Measurements from ENCODE around the gene CFAP68. TPM values are rescaled to one million over a fixed set of nuclear protein-coding genes. Genes with fewer than 3 reads are reported as not detected.

CFAP68 gene
- total and polyA plus RNA-seq, 9 of the 15 experiments (the other 6 are each of a cell fraction or from before 2014, with no cell fraction given): 22.8 to 72.3 (median 52.5) TPM

DNA sequence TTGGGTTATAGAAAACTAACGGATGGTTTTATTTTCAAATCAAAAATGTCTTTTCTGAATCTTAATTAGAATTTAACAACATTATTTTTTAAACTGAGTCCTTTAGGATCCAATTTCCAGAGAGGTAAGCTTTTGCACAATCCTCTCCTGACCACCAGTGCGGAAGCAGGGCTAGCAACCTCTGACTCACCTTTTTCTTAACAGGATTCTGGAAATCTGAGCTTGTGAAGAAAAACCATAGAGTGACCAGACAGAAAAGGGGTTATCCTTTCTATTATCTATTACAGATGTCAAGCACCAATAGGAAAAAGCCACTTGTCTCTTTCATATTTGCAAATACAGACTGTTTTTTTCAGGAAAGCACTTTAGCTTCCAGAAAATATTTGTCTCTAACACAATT, 33.3 kb upstream of the CFAP68 start (continued):
- TF ChIP-seq ZNF586 (CRISPR knock-in tag; conservative IDR thresholded peaks at IDR 0.05) (no peak), BRF1 (IDR thresholded peaks at IDR 0.05; ENCODE audit: borderline replicate concordance, extremely low read depth, insufficient read length) (no peak), BMI1 (IDR thresholded peaks at IDR 0.05; ENCODE audit: low read length) (no peak), FOXJ2 (tag; IDR thresholded peaks at IDR 0.05) (no peak), ZNF778 (CRISPR knock-in tag; IDR thresholded peaks at IDR 0.05) (no peak), NFATC3 (IDR thresholded peaks at IDR 0.05) (no peak), CBX3 (IDR thresholded peaks at IDR 0.05; ENCODE audit: borderline replicate concordance in 1 of 2, low read length in 2 of 2) (no peak), MTA2 (IDR thresholded peaks at IDR 0.05; ENCODE audit: low read depth) (no peak), ATF1 (CRISPR knock-in tag; IDR thresholded peaks at IDR 0.05) (no peak), ATF1 (tag; IDR thresholded peaks at IDR 0.05) (no peak)

DNA sequence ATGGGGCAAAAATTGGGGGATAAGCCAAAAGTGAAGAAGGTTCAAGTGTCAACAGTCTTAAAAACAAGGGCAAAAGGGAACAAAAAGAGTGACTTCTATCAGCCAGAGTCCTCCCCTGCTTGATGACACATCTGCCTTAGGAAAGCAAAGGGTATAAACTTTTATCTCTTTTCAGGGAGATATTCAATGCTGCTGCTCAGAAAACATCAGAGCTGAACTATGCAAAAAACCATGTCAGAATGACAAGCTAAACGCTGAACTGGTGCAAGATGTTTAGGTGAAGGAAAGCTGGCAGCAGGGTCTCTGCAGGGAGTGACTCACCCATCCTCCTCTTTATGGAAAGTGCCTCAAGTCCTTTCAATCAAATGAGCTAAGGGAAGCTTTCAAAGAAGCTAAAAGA, 32.7 kb upstream of the CFAP68 start:
- H3K4me1 ChIP-seq (replicated peaks in 1 of 2; ENCODE audit: control insufficient read depth in 2 of 2, insufficient read depth in 2 of 2, low read length in 2 of 2): no peaks in the 10 kb centered on the region
- TF ChIP-seq JUND (IDR thresholded peaks at IDR 0.05; ENCODE audit: borderline replicate concordance, low read depth, low read length): no peak
- 0 out of 3 replicates have a peak, but pooled peaks have one; percentile 16 for TF ChIP-seq JUND (tag; IDR thresholded peaks at IDR 0.05; ENCODE audit: borderline replicate concordance, low read depth, low read length)
- TF ChIP-seq, protein P1, sequence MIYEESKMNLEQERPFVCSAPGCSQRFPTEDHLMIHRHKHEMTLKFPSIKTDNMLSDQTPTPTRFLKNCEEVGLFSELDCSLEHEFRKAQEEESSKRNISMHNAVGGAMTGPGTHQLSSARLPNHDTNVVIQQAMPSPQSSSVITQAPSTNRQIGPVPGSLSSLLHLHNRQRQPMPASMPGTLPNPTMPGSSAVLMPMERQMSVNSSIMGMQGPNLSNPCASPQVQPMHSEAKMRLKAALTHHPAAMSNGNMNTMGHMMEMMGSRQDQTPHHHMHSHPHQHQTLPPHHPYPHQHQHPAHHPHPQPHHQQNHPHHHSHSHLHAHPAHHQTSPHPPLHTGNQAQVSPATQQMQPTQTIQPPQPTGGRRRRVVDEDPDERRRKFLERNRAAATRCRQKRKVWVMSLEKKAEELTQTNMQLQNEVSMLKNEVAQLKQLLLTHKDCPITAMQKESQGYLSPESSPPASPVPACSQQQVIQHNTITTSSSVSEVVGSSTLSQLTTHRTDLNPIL (CRISPR knock-in tag; IDR thresholded peaks at IDR 0.05): no peak
- TF ChIP-seq, protein P2, sequence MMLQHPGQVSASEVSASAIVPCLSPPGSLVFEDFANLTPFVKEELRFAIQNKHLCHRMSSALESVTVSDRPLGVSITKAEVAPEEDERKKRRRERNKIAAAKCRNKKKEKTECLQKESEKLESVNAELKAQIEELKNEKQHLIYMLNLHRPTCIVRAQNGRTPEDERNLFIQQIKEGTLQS (IDR thresholded peaks at IDR 0.05): 0 out of 2 replicates have a peak, but pooled peaks have one; percentile 31
- TF ChIP-seq, protein P2 (CRISPR knock-in tag; conservative IDR thresholded peaks at IDR 0.05): no peak
- ChIA-PET POLR2A (interaction anchor here (0.6 to 1.8 kb wide), 3 partner anchors 11 to 49 kb away, joined by 3 to 4 read pairs (median 4); partner anchors contain the start of gene ALG9), CTCF (ENCODE audit: low intra/inter-chr PET ratio) (no interaction called here)
- H3K27ac ChIP-seq (ENCODE audit: extremely low read depth, low read depth, low read length): no peak overlapping the region
- H4K20me1 ChIP-seq (replicated peaks; ENCODE audit: control insufficient read depth, insufficient read depth, low read length): no peaks in the 10 kb centered on the region
- no peaks in the 10 kb centered on the region for H3K27me3 ChIP-seq (ENCODE audit: control insufficient read depth in 2 of 2, insufficient read depth in 2 of 2, low read length in 2 of 2)
- WGBS (ENCODE audit: insufficient coverage, low coverage, missing lambda C conversion rate): 9% methylated on average over 1 of the region's 1 CpG
- no peak for FAIRE-seq
- no peaks in the 10 kb centered on the region for H3K9me1 ChIP-seq (ENCODE audit: control insufficient read depth, insufficient read depth, low read length)
- peaks cover 46% of the 10 kb centered on the region for H3K36me3 ChIP-seq (ENCODE audit: control insufficient read depth, insufficient read depth, low read length)
- H3K9me3 ChIP-seq (replicated peaks; ENCODE audit: control insufficient read depth, insufficient read depth, low read depth, low read length): no peaks in the 10 kb centered on the region
- no peaks in the 10 kb centered on the region for H3K79me2 ChIP-seq (ENCODE audit: control insufficient read depth, insufficient read depth, low read length)
- no peak for ATAC-seq
- no TSS peak for BruUV-seq (replicated peaks)
- H3K4me2 ChIP-seq (ENCODE audit: insufficient read depth, low read length): no peak overlapping the region
- intact Hi-C loops (cut with micrococcal nuclease): no loop called here
- no peak overlapping the region for H2AFZ ChIP-seq (ENCODE audit: low read depth, low read length)
- no peak overlapping the region for H3K4me3 ChIP-seq
- no peak overlapping the region for H3K9ac ChIP-seq (ENCODE audit: insufficient read depth in 1 of 2, low read depth in 2 of 2, low read length in 2 of 2)
- in situ Hi-C loops (cut with MboI): loop anchor here (10.0 kb wide), 1 partner anchor 392 kb away; no protein-coding TSS in a partner anchor
- DNase-seq (ENCODE audit: extremely low read depth in 1 of 4, low spot score in 3 of 4): no peak
